Measurements from ENCODE around the gene VWF.
"Not testable (repeated sequence)": the region's sequence is repeated elsewhere in the genome, so short reads cannot be mapped to it uniquely, and the experiment has no call there.

The VWF gene

DNA sequence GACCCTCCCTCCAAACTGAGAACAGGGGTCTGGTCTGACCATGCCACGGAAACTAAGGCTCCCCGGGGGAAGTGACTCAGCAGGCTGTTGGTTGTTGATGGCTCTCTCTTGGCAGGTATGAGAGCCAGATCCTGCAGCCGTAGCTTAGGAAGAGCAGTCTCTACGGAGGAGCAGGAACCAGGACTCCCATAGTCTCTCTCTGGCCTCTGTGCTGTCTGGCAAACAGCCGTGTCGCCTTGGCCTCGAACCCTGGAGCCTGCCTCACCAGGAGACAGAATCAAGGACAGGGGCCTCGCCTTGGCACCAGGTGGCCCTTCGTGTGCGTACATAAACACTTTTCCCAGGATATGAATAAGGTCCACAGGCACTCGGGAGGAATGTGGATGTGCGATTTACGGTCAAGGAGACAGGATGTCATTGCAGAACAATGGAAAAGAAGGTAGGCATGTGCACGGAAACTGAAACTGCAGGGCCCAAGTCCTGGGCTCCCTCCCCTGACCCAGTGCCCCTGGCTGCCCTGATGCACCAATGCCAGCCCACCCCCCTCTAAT is 7.9 kb downstream of the VWF start:
- Histone ChIP-seq H3K36me3 (ENCODE audit: control insufficient read depth, low read depth, low read length) (no peaks in the 10 kb centered on the region), H3K27me3 (ENCODE audit: control insufficient read depth, insufficient read depth, low read length) (no peaks in the 10 kb centered on the region), H3K9me3 (ENCODE audit: control insufficient read depth, low read depth, low read length) (no peaks in the 10 kb centered on the region), H3K9ac (ENCODE audit: low read length) (no peak overlapping the region), H3K4me3 (ENCODE audit: low read length) (no peak overlapping the region), H3K4me1 (ENCODE audit: control insufficient read depth, low read depth, low read length) (no peaks in the 10 kb centered on the region), H3K27ac (ENCODE audit: low read length) (no peak overlapping the region)

DNA sequence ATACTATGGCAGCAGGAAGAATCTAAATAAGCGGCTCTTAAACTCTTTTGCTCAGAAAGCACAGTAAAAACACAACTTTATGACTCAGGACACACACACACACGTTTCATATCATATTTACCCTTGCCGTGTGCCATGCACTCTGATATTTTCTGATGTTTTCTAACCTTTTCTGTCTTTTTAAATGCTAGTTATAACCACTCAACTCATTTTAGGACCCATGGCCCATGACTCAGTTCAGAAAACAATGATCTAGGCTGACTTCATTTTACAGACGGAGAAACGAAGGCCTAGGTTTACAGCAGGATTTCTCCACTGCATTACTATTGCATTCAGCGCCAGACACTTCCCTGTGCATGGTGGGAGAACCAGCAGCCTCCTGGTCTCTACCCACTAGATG is 9.1 kb downstream of the VWF start:
- Histone ChIP-seq H3K4me1 (ENCODE audit: control insufficient read depth, low read depth, low read length) (no peaks in the 10 kb centered on the region), H3K4me3 (ENCODE audit: low read length) (no peak overlapping the region), H3K27me3 (ENCODE audit: control insufficient read depth, insufficient read depth, low read length) (no peaks in the 10 kb centered on the region), H3K27ac (ENCODE audit: low read length) (no peak overlapping the region), H3K9me3 (ENCODE audit: control insufficient read depth, low read depth, low read length) (no peaks in the 10 kb centered on the region), H3K9ac (ENCODE audit: low read length) (no peak overlapping the region), H3K36me3 (ENCODE audit: control insufficient read depth, low read depth, low read length) (no peaks in the 10 kb centered on the region)

DNA sequence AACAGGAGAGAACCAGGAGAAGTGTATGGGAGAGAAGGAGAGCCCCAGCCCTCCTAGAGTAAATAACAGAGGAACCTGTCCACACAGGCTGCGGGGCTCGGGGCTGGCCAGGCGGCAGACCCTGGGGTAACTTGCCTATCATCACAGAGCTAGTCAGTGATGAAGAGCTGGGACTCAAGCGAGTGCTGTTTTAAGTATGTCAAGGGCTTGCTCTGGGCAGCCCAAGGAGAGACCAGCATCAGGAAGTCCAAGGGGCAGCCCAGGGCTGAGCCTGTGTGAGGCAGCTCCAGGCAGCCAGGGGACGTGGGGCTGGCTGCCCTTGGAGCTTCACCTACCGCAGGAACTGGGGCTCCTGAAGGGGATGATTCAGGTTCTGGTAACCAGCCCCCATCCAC is 10.0 kb downstream of the VWF start:
- H3K9me3 ChIP-seq (ENCODE audit: control insufficient read depth, low read depth, low read length): no peaks in the 10 kb centered on the region
- H3K4me3 ChIP-seq (ENCODE audit: low read length): no peak overlapping the region
- H3K27me3 ChIP-seq (ENCODE audit: control insufficient read depth, insufficient read depth, low read length): no peaks in the 10 kb centered on the region
- no peak overlapping the region for H3K9ac ChIP-seq (ENCODE audit: low read length)
- H3K27ac ChIP-seq (ENCODE audit: low read length): no peak overlapping the region
- H3K4me1 ChIP-seq (ENCODE audit: control insufficient read depth, low read depth, low read length): no peaks in the 10 kb centered on the region
- H3K36me3 ChIP-seq (ENCODE audit: control insufficient read depth, low read depth, low read length): no peaks in the 10 kb centered on the region

DNA sequence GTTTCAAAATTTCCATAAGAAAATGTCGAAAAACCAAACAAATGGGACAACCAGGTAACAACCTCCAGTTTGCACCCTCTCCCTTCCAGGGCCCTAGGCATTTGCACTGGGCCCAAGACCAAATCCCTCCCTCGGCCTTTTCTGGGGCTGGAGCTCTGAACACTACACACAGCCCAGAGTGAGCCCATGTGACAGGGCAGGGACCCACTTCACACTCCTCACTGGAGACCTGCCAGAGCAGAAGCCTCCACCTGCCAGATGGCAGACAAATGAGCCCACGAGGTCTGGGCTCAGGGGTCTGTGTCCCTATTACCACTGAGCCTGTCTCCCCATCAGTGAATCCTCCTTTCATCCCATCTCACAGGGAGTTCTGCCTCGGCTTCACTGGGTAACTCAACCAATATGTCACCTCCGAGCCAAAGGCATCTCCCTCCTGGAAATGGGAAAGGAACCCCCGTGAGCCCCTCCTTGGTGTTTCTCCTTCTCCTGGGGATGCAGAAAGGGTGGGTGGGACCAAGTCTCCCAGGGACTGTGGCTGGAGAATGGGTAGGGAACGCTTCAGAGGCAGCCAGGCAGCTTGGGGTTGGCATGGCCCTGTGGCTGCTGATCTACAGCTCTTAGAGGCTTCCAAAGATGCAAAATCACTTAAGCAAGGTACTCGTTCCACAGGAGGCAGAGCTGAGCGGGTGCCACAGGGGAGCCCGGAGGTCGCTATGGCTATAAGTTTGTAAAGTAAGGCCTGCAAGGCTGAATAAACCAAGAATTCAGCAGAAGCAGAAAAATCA is 10.6 kb downstream of the VWF start:
- Histone ChIP-seq H3K27me3 (ENCODE audit: control insufficient read depth, insufficient read depth, low read length) (no peaks in the 10 kb centered on the region), H3K27ac (ENCODE audit: low read length) (no peak overlapping the region), H3K9ac (ENCODE audit: low read length) (no peak overlapping the region), H3K4me1 (ENCODE audit: control insufficient read depth, low read depth, low read length) (no peaks in the 10 kb centered on the region), H3K4me3 (ENCODE audit: low read length) (no peak overlapping the region), H3K9me3 (ENCODE audit: control insufficient read depth, low read depth, low read length) (no peaks in the 10 kb centered on the region), H3K36me3 (ENCODE audit: control insufficient read depth, low read depth, low read length) (no peaks in the 10 kb centered on the region)

DNA sequence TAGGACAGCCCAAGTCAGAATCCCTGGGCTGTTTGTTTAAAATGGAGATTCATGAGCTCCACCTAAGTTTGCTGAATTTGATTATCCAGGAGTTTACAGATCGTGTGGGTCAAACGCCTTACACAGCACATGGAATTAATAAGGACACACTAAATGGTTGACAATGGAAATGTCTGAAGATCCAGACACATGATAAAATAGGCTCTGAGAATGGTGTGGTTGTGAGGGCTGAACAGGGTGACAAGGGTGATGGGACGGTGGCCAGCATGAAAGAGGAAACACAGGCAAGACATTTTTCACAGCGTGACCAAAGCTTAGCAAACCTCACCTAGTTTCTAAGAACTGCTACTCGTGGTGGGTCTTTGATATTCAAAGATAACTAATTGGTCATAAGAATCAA is 12.5 kb downstream of the VWF start:
- Histone ChIP-seq H3K4me1 (ENCODE audit: control insufficient read depth, low read depth, low read length) (no peaks in the 10 kb centered on the region), H3K27ac (ENCODE audit: low read length) (no peak overlapping the region), H3K4me3 (ENCODE audit: low read length) (no peak overlapping the region), H3K9me3 (ENCODE audit: control insufficient read depth, low read depth, low read length) (no peaks in the 10 kb centered on the region), H3K27me3 (ENCODE audit: control insufficient read depth, insufficient read depth, low read length) (no peaks in the 10 kb centered on the region), H3K9ac (ENCODE audit: low read length) (no peak overlapping the region), H3K36me3 (ENCODE audit: control insufficient read depth, low read depth, low read length) (no peaks in the 10 kb centered on the region)

DNA sequence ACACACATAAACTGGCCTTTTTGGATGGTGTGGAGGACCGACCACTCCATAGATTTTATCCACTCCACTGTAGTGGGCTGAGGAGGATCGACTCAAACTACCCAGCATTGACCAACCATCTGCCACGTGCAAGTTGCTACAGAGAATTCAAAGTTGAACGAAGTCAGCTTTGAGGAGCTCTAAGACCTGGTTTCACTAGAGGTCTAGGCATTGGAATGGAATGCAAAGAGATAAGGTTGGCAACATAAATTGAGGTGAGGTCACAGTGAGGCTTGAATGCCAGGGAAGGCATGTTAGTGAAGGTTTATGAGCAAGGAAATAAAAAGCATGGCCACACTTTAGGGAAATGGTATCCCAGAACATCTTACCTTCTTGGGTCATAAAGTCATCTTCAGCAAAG is 14.5 kb downstream of the VWF start:
- Histone ChIP-seq H3K27ac (ENCODE audit: low read length) (no peak overlapping the region), H3K4me1 (ENCODE audit: control insufficient read depth, low read depth, low read length) (no peaks in the 10 kb centered on the region), H3K9me3 (ENCODE audit: control insufficient read depth, low read depth, low read length) (no peaks in the 10 kb centered on the region), H3K27me3 (ENCODE audit: control insufficient read depth, insufficient read depth, low read length) (no peaks in the 10 kb centered on the region), H3K9ac (ENCODE audit: low read length) (no peak overlapping the region), H3K36me3 (ENCODE audit: control insufficient read depth, low read depth, low read length) (no peaks in the 10 kb centered on the region), H3K4me3 (ENCODE audit: low read length) (no peak overlapping the region)

DNA sequence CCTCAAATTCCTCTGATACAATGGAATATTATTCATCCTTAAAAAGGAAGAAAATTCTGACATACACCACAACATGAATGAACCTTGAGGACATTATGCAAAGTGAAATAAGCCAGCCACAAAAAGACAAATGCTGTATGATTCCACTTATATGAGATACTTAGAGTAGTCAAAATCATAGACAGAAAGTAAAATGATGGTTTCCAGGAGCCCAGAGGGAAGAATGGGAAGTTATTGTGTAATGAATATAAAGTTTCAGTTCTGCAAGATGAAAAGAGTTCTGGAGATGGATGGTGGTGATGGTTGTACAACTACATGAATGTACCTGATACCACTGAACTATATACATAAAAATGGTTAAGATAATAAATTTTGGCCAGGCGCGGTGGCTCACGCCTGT is 18.3 kb downstream of the VWF start:
- no peak overlapping the region for H3K9ac ChIP-seq (ENCODE audit: low read length)
- H3K27me3 ChIP-seq (ENCODE audit: control insufficient read depth, insufficient read depth, low read length): no peaks in the 10 kb centered on the region
- H3K36me3 ChIP-seq (ENCODE audit: control insufficient read depth, low read depth, low read length): no peaks in the 10 kb centered on the region
- no peaks in the 10 kb centered on the region for H3K4me1 ChIP-seq (ENCODE audit: control insufficient read depth, low read depth, low read length)
- H3K9me3 ChIP-seq (ENCODE audit: control insufficient read depth, low read depth, low read length): no peaks in the 10 kb centered on the region
- no peak overlapping the region for H3K4me3 ChIP-seq (ENCODE audit: low read length)
- no peak overlapping the region for H3K27ac ChIP-seq (ENCODE audit: low read length)

DNA sequence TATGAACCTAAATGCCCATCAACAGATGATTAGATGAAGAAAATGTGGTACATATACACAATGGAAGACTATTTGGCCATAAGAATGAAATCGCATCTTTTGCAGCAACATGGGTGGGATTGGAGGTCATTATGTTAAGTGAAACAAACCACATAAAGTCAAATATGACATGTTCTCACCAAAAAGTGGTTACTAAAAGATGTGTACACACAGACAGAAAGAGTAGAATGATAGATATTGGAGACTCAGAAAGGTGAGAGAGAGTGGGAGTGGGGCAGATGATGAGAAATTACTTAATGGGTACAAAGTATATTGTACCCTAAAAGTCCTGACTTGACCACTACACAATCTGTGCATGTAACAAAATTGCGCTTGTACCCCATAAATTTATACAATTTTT is 19.6 kb downstream of the VWF start:
- H3K27ac ChIP-seq (ENCODE audit: low read length): no peak overlapping the region
- H3K36me3 ChIP-seq (ENCODE audit: control insufficient read depth, low read depth, low read length): no peaks in the 10 kb centered on the region
- no peaks in the 10 kb centered on the region for H3K9me3 ChIP-seq (ENCODE audit: control insufficient read depth, low read depth, low read length)
- H3K9ac ChIP-seq (ENCODE audit: low read length): no peak overlapping the region
- H3K27me3 ChIP-seq (ENCODE audit: control insufficient read depth, insufficient read depth, low read length): no peaks in the 10 kb centered on the region
- no peak overlapping the region for H3K4me3 ChIP-seq (ENCODE audit: low read length)
- no peaks in the 10 kb centered on the region for H3K4me1 ChIP-seq (ENCODE audit: control insufficient read depth, low read depth, low read length)

DNA sequence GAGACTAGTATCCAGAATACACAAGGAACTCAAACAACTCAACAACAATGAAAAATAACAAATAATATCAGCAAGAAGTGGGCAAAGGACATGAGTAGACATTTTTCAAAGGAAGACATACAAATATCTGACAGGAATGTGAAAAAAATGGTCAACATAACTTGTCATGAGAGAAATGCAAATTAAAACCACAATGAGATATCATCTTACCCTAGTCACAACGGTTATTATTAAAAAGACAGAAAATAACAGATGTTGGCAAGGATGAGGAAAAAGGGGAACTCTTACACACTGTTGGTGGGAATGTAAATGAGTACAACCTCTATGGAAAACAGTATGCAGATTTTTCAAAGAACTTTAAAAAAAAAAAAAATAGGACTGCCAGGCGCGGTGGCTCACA is 20.4 kb downstream of the VWF start:
- Histone ChIP-seq H3K27ac (ENCODE audit: low read length) (no peak overlapping the region), H3K9me3 (ENCODE audit: control insufficient read depth, low read depth, low read length) (no peaks in the 10 kb centered on the region), H3K4me1 (ENCODE audit: control insufficient read depth, low read depth, low read length) (no peaks in the 10 kb centered on the region), H3K27me3 (ENCODE audit: control insufficient read depth, insufficient read depth, low read length) (no peaks in the 10 kb centered on the region), H3K9ac (ENCODE audit: low read length) (no peak overlapping the region), H3K36me3 (ENCODE audit: control insufficient read depth, low read depth, low read length) (no peaks in the 10 kb centered on the region), H3K4me3 (ENCODE audit: low read length) (no peak overlapping the region)

DNA sequence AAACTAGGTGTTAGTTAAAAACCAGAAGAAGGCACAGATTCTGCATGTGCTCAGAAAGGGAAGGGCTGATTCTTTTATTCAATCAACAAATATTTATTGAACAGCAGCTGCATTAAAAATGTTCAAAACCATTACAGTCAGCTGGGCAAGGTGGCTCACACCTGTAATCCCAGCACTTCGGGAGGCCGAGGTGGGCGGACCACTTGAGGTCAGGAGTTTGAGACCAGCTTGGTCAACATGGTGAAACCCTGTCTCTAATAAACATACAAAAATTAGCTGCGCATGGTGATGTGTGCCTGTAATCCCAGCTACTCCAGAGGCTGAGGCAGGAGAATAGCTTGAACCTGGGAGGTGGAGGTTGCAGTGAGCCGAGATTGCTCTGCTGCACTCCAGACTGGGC is 22.4 kb downstream of the VWF start:
- not testable (repeated sequence) for H3K36me3 ChIP-seq (ENCODE audit: control insufficient read depth, low read depth, low read length); H3K27ac ChIP-seq (ENCODE audit: low read length); H3K9me3 ChIP-seq (ENCODE audit: control insufficient read depth, low read depth, low read length); H3K27me3 ChIP-seq (ENCODE audit: control insufficient read depth, insufficient read depth, low read length); H3K4me1 ChIP-seq (ENCODE audit: control insufficient read depth, low read depth, low read length); H3K4me3 ChIP-seq (ENCODE audit: low read length); H3K9ac ChIP-seq (ENCODE audit: low read length)

DNA sequence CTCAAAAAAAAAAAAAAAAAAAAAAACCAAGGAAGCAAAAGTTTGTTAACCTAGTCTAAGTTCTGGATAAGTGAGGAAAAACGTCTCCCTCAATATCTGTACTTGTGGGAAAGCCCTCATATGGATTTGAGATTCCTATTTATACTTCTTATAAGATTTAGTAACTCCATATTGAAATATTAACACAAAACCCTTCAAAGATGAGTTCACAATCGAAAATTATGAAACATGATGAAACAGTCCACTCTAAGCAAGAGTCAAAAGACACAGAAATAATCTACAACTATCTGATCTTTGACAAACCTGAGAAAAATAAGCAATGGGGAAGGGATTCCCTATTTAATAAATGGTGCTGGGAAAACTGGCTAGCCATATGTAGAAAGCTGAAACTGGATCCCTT is 25.2 kb downstream of the VWF start:
- Histone ChIP-seq H3K4me1 (ENCODE audit: control insufficient read depth, low read depth, low read length) (no peaks in the 10 kb centered on the region), H3K9ac (ENCODE audit: low read length) (no peak overlapping the region), H3K9me3 (ENCODE audit: control insufficient read depth, low read depth, low read length) (no peaks in the 10 kb centered on the region), H3K4me3 (ENCODE audit: low read length) (no peak overlapping the region), H3K36me3 (ENCODE audit: control insufficient read depth, low read depth, low read length) (no peaks in the 10 kb centered on the region), H3K27me3 (ENCODE audit: control insufficient read depth, insufficient read depth, low read length) (no peaks in the 10 kb centered on the region), H3K27ac (ENCODE audit: low read length) (no peak overlapping the region)

DNA sequence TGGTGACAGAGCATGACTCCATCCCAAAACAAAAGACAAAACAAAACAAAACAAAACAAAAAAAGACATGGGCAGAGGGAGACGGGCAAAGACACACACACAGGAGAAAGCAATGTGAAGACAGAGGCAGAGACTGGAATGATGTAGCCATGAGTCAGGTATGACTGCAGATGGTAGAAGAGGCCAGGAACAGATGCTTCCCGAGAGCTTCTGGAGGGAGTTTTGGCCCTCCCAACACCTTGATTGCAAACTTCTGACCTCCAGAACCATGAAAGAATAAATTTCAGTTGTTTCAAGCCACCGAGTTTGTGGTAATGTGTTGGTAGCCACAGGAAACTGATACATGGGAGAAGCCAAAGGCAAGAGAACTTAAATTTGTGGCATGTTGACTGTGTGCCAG is 27.1 kb downstream of the VWF start:
- Histone ChIP-seq H3K9ac (ENCODE audit: low read length) (no peak overlapping the region), H3K27me3 (ENCODE audit: control insufficient read depth, insufficient read depth, low read length) (no peaks in the 10 kb centered on the region), H3K4me3 (ENCODE audit: low read length) (no peak overlapping the region), H3K4me1 (ENCODE audit: control insufficient read depth, low read depth, low read length) (no peaks in the 10 kb centered on the region), H3K36me3 (ENCODE audit: control insufficient read depth, low read depth, low read length) (no peaks in the 10 kb centered on the region), H3K9me3 (ENCODE audit: control insufficient read depth, low read depth, low read length) (no peaks in the 10 kb centered on the region), H3K27ac (ENCODE audit: low read length) (no peak overlapping the region)

Measured in iPS-18a (cell line).